ENCODE results near the gene PLXDC1. TPM values are rescaled to one million over a fixed set of nuclear protein-coding genes. Genes with fewer than 3 reads are reported as not detected.

PLXDC1 gene
- 19.5 TPM for total RNA-seq
- long read RNA-seq, full-length matches to known transcripts: 3 of 6 reads
- long read RNA-seq, partial matches to known transcripts: 0 of 6 reads
- long read RNA-seq, other reads (novel, unspliced or antisense): 3 of 6 reads

GRCh38 chr17:39151150-39151942 is at the start of gene PLXDC1:
Gene PLXDC1, minus strand, starts transcription at chr17:39151637. Its CDS starts 200 bp downstream, at chr17:39151437.
- no peak for TF ChIP-seq CTCF (IDR thresholded peaks at IDR 0.05)
- Histone ChIP-seq H3K4me1 (peaks cover 18% of the 10 kb centered on the region), H3K9me3 (no peaks in the 10 kb centered on the region), H3K27ac (peak within 1 kb of the TSS; percentile 25), H3K27me3 (ENCODE audit: low read depth) (peaks cover 12% of the 10 kb centered on the region), H3K36me3 (no peaks in the 10 kb centered on the region), H3K4me3 (peak within 1 kb of the TSS; percentile 78)
- intact Hi-C loops (cut with DNase I): no loop called here
- DNase-seq (no peak), ATAC-seq (no peak)

GRCh38 chr17:39200957-39201510 is 49.6 kb upstream of the PLXDC1 start:
- H3K36me3 ChIP-seq: peaks cover 42% of the 10 kb centered on the region
- ATAC-seq: no peak
- H3K27ac ChIP-seq: peak overlapping the region; percentile 99
- no peaks in the 10 kb centered on the region for H3K27me3 ChIP-seq (ENCODE audit: low read depth)
- no peaks in the 10 kb centered on the region for H3K9me3 ChIP-seq
- no peak for TF ChIP-seq CTCF (IDR thresholded peaks at IDR 0.05)
- intact Hi-C loops (cut with DNase I): no loop called here
- DNase-seq: no peak
- peak overlapping the region; percentile 100 for H3K4me3 ChIP-seq
- peaks cover 49% of the 10 kb centered on the region for H3K4me1 ChIP-seq

- intact Hi-C loops (cut with DNase I): no loop called here
- Histone ChIP-seq H3K9me3 (no peaks in the 10 kb centered on the region), H3K4me3 (peak within 1 kb of the TSS; percentile 100), H3K27me3 (ENCODE audit: low read depth) (no peaks in the 10 kb centered on the region), H3K4me1 (peaks cover 56% of the 10 kb centered on the region), H3K36me3 (peaks cover 42% of the 10 kb centered on the region), H3K27ac (peak within 1 kb of the TSS; percentile 99)
- DNase-seq (peak; percentile 88), ATAC-seq (peak; percentile 69 to 78)
- TF ChIP-seq CTCF (IDR thresholded peaks at IDR 0.05): no peak
Measured at GRCh38 chr17:39200070-39200879, 48.8 kb upstream of the PLXDC1 start, which contains the start of gene RPL19. Gene RPL19, plus strand, starts transcription at chr17:39200283. Its CDS starts 62 bp downstream, at chr17:39200345.

- H3K36me3 ChIP-seq: peaks cover 37% of the 10 kb centered on the region
- peak; percentile 93 for DNase-seq
- peak overlapping the region; percentile 99 for H3K27ac ChIP-seq
- no peak for TF ChIP-seq CTCF (IDR thresholded peaks at IDR 0.05)
- H3K4me3 ChIP-seq: peak overlapping the region; percentile 100
- ATAC-seq: peak; percentile 81 to 83
- H3K9me3 ChIP-seq: no peaks in the 10 kb centered on the region
- intact Hi-C loops (cut with DNase I): no loop called here
- H3K27me3 ChIP-seq (ENCODE audit: low read depth): no peaks in the 10 kb centered on the region
- H3K4me1 ChIP-seq: peaks cover 62% of the 10 kb centered on the region
Measured at GRCh38 chr17:39199820-39200069, 48.3 kb upstream of the PLXDC1 start.

- no peak for DNase-seq
- H3K27ac ChIP-seq: peak overlapping the region; percentile 99
- peak overlapping the region; percentile 91 for H3K4me3 ChIP-seq
- H3K27me3 ChIP-seq (ENCODE audit: low read depth): no peaks in the 10 kb centered on the region
- H3K36me3 ChIP-seq: peaks cover 29% of the 10 kb centered on the region
- no peak for ATAC-seq
- no peak for TF ChIP-seq CTCF (IDR thresholded peaks at IDR 0.05)
- H3K4me1 ChIP-seq: peaks cover 64% of the 10 kb centered on the region
- H3K9me3 ChIP-seq: no peaks in the 10 kb centered on the region
- intact Hi-C loops (cut with DNase I): no loop called here
Measured at GRCh38 chr17:39198186-39198566, 46.7 kb upstream of the PLXDC1 start.

Measured in lower lobe of right lung (tissue), 2 donors.